Prostate gland (tissue), 2 donors: ENCODE data around the gene FOXP4. TPM values are rescaled to one million over a fixed set of nuclear protein-coding genes. Genes with fewer than 3 reads are reported as not detected.

Source experiments
- DNase-seq: peaks from one replicate; pipeline ENCODE4 v3.0.0-alpha.2; 2019; ENCODE audit warnings: low spot score
- H3K27ac ChIP-seq, 2 donors: fragments of 200-600 bp; sonication (generic); 2 replicates each; pipeline ENCODE4 v1.5.1; 2017 to 2019
- H3K27me3 ChIP-seq: fragments of 200-600 bp; sonication (generic); replicated peaks from 2 replicates; pipeline ENCODE4 v1.5.1; 2019; ENCODE audit not compliant: insufficient read depth
- H3K36me3 ChIP-seq, 2 donors: fragments of 200-600 bp; sonication (generic); 1 replicate in 1 of 2; 2 replicates in 1 of 2; pipeline versions ENCODE4 v1.5.1 to v1.8.1; 2017 to 2019
- H3K4me1 ChIP-seq: fragments of 200-600 bp; sonication (generic); replicated peaks from 2 replicates; pipeline ENCODE4 v1.5.1; 2019
- H3K4me3 ChIP-seq, 2 donors: fragments of 200-600 bp; sonication (generic); 2 replicates each; pipeline ENCODE4 v1.5.1; 2017 to 2019
- H3K9me3 ChIP-seq: fragments of 200-600 bp; sonication (generic); 2 replicates; pipeline ENCODE4 v1.5.1; 2017
- POLR2A ChIP-seq: fragments of 450-650 bp; IDR thresholded peaks from one replicate; pipeline ENCODE4 v1.6.1; 2016; ENCODE audit warnings: antibody characterized with exemption, mild to moderate bottlenecking
- POLR2AphosphoS5 ChIP-seq: sonication (generic); formaldehyde crosslinking; IDR thresholded peaks from one replicate; pipeline ENCODE4 v1.6.1; 2017; ENCODE audit warnings: antibody characterized with exemption
- WGBS: methylation state at CpG from one replicate; pipeline ENCODE4 v1.1.5; 2018; 5-methylcytosine and 5-hydroxymethylcytosine counted together
- intact Hi-C: fragments of 100-400 bp; cut with DNase I; formaldehyde crosslinking; loops from one replicate; pipeline ENCODE4 v1.14.2; 2022
- total RNA-seq, 2 donors: library from RNA; depleted of rRNA; stranded (reverse); fragments of >200 nt; gene quantifications; one replicate each; pipeline ENCODE4 v1.1.0, GENCODE V29; 2016
- TF ChIP-seq, protein P1 (sequence below), 4 experiments: fragments of 200-600 bp in 2 of 4; fragments of 450-650 bp in 2 of 4; sonication (generic) in 2 of 4; IDR thresholded peaks; 1 replicate in 3 of 4; 2 replicates in 1 of 4; pipeline ENCODE4 v1.5.1; 2016 to 2019; ENCODE audit warnings: antibody characterized with exemption in 4 of 4, mild to moderate bottlenecking in 2 of 4, moderate library complexity in 2 of 4

The FOXP4 gene
- total RNA-seq, 2 donors from 2014 or later: 24.8 to 53.5 TPM

DNA sequence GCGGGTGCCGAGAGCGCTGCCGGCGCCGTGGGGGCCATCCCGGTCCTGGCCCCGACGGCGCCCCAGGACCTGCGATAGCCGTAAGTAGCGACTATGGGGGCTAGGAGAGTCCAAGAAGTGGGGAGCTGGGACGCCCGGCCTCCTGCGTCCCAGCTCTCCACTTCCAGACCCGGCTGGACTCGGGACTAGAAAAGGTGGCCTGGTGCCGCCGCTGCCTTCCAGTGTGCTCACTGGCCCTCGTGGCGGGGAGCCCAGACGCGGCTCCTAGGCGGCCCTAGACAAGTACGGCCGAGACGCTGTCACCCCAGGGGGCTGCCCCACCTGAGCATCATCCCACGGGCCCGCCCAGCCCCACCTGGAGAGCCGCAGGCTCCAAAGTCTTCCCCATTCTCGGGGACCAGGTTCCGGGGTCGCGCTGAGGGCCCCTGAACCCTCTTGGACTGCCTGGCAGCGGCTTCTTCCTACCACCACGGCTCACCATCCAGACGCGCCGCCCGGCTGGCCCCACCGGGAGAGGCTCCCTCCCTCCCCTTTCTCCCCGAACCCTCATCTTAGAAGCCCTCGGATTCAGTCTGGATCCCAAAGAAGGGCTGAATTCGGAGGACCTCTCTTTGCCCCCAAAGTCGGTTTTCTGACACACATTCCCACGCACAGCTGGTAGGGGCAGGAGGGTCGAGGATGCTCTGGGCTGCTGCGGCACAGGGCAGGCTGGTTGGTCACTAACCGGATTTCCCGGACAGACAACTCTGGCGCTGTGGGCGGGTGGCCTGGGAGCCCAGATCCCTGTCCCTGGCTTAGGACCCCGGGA lies 91.2 kb downstream of the FOXP4 start:
- DNase-seq: no peak
- intact Hi-C loops: no loop called here
- TF ChIP-seq POLR2A: no peak
- TF ChIP-seq, protein P1, sequence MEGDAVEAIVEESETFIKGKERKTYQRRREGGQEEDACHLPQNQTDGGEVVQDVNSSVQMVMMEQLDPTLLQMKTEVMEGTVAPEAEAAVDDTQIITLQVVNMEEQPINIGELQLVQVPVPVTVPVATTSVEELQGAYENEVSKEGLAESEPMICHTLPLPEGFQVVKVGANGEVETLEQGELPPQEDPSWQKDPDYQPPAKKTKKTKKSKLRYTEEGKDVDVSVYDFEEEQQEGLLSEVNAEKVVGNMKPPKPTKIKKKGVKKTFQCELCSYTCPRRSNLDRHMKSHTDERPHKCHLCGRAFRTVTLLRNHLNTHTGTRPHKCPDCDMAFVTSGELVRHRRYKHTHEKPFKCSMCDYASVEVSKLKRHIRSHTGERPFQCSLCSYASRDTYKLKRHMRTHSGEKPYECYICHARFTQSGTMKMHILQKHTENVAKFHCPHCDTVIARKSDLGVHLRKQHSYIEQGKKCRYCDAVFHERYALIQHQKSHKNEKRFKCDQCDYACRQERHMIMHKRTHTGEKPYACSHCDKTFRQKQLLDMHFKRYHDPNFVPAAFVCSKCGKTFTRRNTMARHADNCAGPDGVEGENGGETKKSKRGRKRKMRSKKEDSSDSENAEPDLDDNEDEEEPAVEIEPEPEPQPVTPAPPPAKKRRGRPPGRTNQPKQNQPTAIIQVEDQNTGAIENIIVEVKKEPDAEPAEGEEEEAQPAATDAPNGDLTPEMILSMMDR (IDR thresholded peaks at IDR 0.05): no peak
- no peak for TF ChIP-seq POLR2AphosphoS5
- Histone ChIP-seq H3K27me3 (no peaks in the 10 kb centered on the region), H3K4me3 (peak overlapping the region; percentile 36 to 47), H3K9me3 (no peaks in the 10 kb centered on the region), H3K4me1 (peaks cover 4% of the 10 kb centered on the region), H3K36me3 (no peaks in the 10 kb centered on the region), H3K27ac (peak overlapping the region in 1 of 2 donors; percentile 58)
- WGBS: 17% methylated on average over 54 of the region's 54 CpGs

DNA sequence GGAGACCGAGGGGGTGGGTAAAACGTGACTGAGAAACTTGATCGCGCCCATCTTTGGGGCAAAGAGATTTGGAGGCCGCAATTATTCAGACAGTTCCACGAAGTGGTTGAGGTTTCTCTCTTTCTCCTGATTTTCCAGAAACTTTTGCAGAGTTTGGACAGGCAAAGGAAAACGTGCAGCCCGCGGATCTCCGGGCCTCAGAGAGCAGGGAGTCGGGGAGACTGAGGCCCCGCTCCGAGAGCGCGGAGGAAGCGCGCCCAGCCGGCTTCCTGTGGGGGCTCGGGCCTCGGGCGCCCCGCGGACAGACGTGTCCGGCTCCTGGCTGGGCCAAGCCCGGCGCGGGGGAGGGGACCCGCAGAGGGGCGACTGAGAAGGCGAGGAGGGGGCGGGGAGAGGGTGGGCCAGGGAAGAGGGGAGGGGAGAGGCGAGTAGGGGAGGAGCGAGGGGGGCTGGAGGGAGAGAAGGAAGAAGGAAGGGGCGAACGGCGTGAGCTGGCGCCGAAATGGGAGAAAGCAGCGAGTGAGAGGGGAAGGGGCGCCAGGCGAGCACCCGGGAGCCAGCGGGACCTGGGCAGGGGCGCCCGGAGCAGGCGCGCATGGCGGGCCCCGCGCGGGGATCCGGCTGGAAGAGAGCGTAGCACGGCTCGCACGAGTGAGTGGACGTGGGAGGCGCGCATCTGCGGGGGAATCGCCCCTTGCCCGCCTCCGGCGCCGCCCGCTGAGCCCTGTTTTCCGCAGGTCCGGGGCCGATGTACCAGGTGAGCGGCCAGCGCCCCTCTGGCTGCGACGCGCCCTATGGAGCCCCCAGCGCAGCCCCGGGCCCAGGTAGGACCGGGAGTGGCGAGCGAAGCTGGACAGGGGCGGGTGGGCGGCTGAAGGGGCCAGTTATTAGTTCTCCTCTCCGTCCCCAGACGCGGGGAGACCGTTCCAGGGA lies 92.1 kb downstream of the FOXP4 start, which contains the start of gene MDFI:
MDFI (plus strand) TSS at position 467 of the 933 bp plus-strand sequence; CDS start at position 749, 282 bp downstream.
- Histone ChIP-seq H3K4me1 (peaks cover 4% of the 10 kb centered on the region), H3K36me3 (no peaks in the 10 kb centered on the region), H3K9me3 (no peaks in the 10 kb centered on the region), H3K4me3 (peak within 1 kb of the TSS; percentile 36 to 47), H3K27ac (peak within 1 kb of the TSS; percentile 17 to 58), H3K27me3 (no peaks in the 10 kb centered on the region)
- TF ChIP-seq, protein P1 (IDR thresholded peaks at IDR 0.05): no peak
- TF ChIP-seq POLR2A (peak; percentile 8), POLR2AphosphoS5 (no peak)
- 2% methylated on average over 72 of the region's 86 CpGs for WGBS
- intact Hi-C loops: no loop called here
- DNase-seq: no peak

DNA sequence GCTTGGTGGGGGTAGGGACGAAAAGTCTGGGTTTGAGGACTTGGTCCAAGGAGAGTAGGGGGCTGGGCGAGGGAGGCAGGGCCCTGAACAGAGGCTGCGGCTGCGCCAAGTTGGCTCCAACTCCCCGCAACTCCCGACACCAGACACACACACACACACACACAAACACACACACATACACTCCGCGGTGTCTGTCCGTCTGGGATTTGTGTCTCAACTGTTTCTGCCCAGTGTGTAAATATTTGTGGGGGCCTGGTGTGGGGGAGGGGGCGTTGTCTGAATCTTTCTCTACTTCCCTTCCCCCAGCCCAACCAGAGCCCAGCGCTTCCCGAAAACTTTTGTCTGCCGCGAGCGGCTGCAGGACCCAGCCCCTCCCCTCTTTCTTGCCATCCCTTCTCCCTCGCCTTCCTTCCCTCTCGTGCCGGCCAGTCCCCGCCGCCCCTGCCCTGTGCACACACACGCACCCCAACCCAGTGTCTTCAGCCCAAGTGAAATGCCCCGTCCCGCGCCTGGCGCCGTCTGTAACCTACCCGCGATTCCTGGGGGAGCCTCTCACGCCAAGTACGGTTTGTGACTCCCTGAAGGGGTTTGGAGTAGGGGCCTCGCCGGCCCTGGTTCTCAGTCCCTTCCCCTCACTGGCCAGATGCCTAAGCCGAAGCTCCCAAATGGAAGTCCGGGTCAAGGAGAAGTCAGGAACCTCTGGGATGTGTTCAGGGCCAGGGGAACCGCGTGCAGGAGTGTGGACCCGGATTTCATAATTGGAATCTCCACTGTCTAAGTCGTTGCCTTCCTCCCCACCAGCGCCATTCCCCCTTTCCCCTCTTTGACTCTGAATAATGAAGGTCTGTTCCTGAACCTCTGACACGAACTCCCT lies 93.0 kb downstream of the FOXP4 start:
- Histone ChIP-seq H3K27ac (peak overlapping the region; percentile 17 to 53), H3K27me3 (no peaks in the 10 kb centered on the region), H3K9me3 (no peaks in the 10 kb centered on the region), H3K4me1 (peaks cover 4% of the 10 kb centered on the region), H3K36me3 (no peaks in the 10 kb centered on the region), H3K4me3 (peak overlapping the region; percentile 36 to 47)
- WGBS: 32% methylated on average over 40 of the region's 40 CpGs
- DNase-seq: peak; percentile 36
- no peak for TF ChIP-seq POLR2A
- no peak for TF ChIP-seq POLR2AphosphoS5
- TF ChIP-seq, protein P1 (IDR thresholded peaks at IDR 0.05): no peak
- intact Hi-C loops: no loop called here

DNA sequence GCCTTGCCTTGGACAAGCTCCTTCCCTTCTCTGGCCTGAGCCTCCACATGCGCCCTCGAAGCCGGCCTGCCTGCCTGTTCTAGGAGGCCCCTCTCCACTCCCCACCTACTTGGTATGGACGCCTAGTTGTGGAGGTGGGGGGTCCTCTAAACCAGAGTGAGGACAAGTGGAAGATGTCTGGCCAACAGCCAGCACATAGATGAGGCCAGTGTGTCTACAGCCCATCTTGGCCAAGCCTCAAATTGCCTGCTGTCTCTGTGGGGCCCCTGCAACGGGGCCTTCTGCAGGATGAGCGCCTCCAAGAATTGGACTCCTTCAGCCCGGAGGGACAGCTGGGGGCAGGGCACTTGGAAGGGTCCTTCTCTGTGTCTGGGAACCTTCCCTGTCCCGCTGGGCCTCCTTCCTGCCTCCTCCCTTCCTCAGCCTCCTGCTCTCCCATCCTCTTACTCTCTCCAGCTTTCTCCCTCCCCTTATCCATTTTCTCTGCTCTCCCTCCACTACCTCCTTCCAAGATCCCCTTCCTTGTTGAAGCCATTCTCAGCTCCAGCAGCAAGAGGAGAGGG lies 93.7 kb downstream of the FOXP4 start:
- H3K27me3 ChIP-seq: no peaks in the 10 kb centered on the region
- intact Hi-C loops: no loop called here
- no peak overlapping the region for H3K27ac ChIP-seq
- H3K4me3 ChIP-seq: no peak overlapping the region
- no peaks in the 10 kb centered on the region for H3K36me3 ChIP-seq
- no peak for DNase-seq
- WGBS: 78% methylated on average over 8 of the region's 8 CpGs
- H3K9me3 ChIP-seq: no peaks in the 10 kb centered on the region
- peaks cover 4% of the 10 kb centered on the region for H3K4me1 ChIP-seq
- TF ChIP-seq, protein P1 (IDR thresholded peaks at IDR 0.05): no peak
- TF ChIP-seq POLR2AphosphoS5: no peak
